Activated gamma-delta T cell treated with anti-CD3 and anti-CD28 coated beads, Interleukin-2, amount 50 U/mL, for 16 hours (primary cell): ENCODE results near the gene TOB1.
"Not testable (repeated sequence)": the region's sequence is repeated elsewhere in the genome, so short reads cannot be mapped to it uniquely, and the experiment has no call there.

Experiments
- DNase-seq: peaks from one replicate; pipeline ENCODE4 v3.0.0-alpha.2; 2020; ENCODE audit warnings: low read depth

Gene TOB1

GRCh38 chr17:50868140-50868438 is 1.9 kb upstream of the TOB1 start:
- DNase-seq = no peak

GRCh38 chr17:50867363-50868139 is 1.4 kb upstream of the TOB1 start:
- peak; percentile 65 for DNase-seq

GRCh38 chr17:50866950-50867362 is 802 bp upstream of the TOB1 start:
- peak; percentile 34 for DNase-seq

- DNase-seq = no peak
These were observed 290 bp downstream of the TOB1 start for GRCh38 chr17:50865868-50866260.

- no peak for DNase-seq
These were observed 890 bp downstream of the TOB1 start for GRCh38 chr17:50865060-50865867.

- DNase-seq = no peak
These were observed 1.5 kb downstream of the TOB1 start for GRCh38 chr17:50864747-50865059.

GRCh38 chr17:50863931-50864330 is 2.2 kb downstream of the TOB1 start:
- no peak for DNase-seq

GRCh38 chr17:50863221-50863843 is 2.8 kb downstream of the TOB1 start:
- no peak for DNase-seq

GRCh38 chr17:50861822-50862528 is 4.2 kb downstream of the TOB1 start:
- DNase-seq = no peak

GRCh38 chr17:50861334-50861676 is 4.8 kb downstream of the TOB1 start:
- no peak for DNase-seq

GRCh38 chr17:50859727-50860126 is 6.4 kb downstream of the TOB1 start:
- DNase-seq = not testable (repeated sequence)

GRCh38 chr17:50858486-50859225 is 7.5 kb downstream of the TOB1 start:
- DNase-seq = no peak

- DNase-seq = no peak
These were observed 9.7 kb downstream of the TOB1 start for GRCh38 chr17:50856431-50856830.

- DNase-seq = no peak
These were observed 10.3 kb downstream of the TOB1 start for GRCh38 chr17:50855708-50856330.

GRCh38 chr17:50853781-50854180 is 12.4 kb downstream of the TOB1 start:
- no peak for DNase-seq

GRCh38 chr17:50853015-50853615 is 13.0 kb downstream of the TOB1 start:
- no peak for DNase-seq

GRCh38 chr17:50850640-50851039 is 15.5 kb downstream of the TOB1 start:
- no peak for DNase-seq

- no peak for DNase-seq
These were observed 17.4 kb downstream of the TOB1 start for GRCh38 chr17:50848711-50849110.

- DNase-seq = no peak
These were observed 18.1 kb downstream of the TOB1 start for GRCh38 chr17:50848039-50848438.

- no peak for DNase-seq
These were observed 18.6 kb downstream of the TOB1 start for GRCh38 chr17:50847566-50847965.
